Measurements from ENCODE around the gene FAM200B. TPM values are rescaled to one million over a fixed set of nuclear protein-coding genes. Genes with fewer than 3 reads are reported as not detected.
A peak's percentile ranks its signal among the peaks of the same experiment; 100 is the strongest.

Gene FAM200B
- total and polyA plus RNA-seq, 2 experiments from 2014 or later, result 34.4 to 88.0 TPM

DNA sequence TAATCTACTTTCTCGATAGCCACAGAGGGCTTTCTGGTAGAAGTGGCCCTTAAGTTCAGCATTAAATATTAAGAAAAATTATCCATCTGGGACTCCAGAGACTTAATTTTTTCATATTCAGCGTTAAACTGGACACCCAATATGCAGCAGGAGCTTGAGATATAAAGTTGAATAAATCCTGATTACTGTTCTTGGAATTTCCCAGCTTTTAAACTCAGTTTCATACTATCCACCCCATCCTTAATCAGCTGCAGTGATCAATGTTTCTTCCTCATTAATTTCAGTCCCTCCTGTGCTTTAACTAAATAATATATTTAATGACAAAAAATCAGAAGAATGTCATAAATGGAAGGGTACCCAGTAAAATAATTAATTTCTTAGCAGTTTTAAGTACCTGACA, 22.8 kb upstream of the FAM200B start:
- no peak for DNase-seq (ENCODE audit: low spot score)
- peaks cover 18% of the 10 kb centered on the region; the same call in 2 of the 3 replicates for H3K4me1 Mint-ChIP-seq
- no peak for TF ChIP-seq POLR2AphosphoS5 (IDR thresholded peaks at IDR 0.05; ENCODE audit: low read depth)
- TF ChIP-seq ZNF331 (CRISPR knock-in tag; IDR thresholded peaks at IDR 0.05; ENCODE audit: low read depth), result no peak
- TF ChIP-seq EZH2 (IDR thresholded peaks at IDR 0.05; ENCODE audit: low read depth, unreplicated experiment), result no peak
- TF ChIP-seq NANOG (IDR thresholded peaks at IDR 0.05; ENCODE audit: borderline replicate concordance), result no peak
- TF ChIP-seq JUNB (IDR thresholded peaks at IDR 0.05; ENCODE audit: unreplicated experiment), result no peak
- TF ChIP-seq, protein P1, sequence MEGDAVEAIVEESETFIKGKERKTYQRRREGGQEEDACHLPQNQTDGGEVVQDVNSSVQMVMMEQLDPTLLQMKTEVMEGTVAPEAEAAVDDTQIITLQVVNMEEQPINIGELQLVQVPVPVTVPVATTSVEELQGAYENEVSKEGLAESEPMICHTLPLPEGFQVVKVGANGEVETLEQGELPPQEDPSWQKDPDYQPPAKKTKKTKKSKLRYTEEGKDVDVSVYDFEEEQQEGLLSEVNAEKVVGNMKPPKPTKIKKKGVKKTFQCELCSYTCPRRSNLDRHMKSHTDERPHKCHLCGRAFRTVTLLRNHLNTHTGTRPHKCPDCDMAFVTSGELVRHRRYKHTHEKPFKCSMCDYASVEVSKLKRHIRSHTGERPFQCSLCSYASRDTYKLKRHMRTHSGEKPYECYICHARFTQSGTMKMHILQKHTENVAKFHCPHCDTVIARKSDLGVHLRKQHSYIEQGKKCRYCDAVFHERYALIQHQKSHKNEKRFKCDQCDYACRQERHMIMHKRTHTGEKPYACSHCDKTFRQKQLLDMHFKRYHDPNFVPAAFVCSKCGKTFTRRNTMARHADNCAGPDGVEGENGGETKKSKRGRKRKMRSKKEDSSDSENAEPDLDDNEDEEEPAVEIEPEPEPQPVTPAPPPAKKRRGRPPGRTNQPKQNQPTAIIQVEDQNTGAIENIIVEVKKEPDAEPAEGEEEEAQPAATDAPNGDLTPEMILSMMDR (conservative IDR thresholded peaks at IDR 0.05; ENCODE audit: low read depth in 2 of 2), result no peak
- TF ChIP-seq STAT1 (IDR thresholded peaks at IDR 0.05; ENCODE audit: unreplicated experiment), result no peak
- peaks cover 19% of the 10 kb centered on the region for H3K27me3 Mint-ChIP-seq (ENCODE audit: insufficient read depth, low read depth, poor library complexity)
- no peak overlapping the region for H3K4me3 ChIP-seq
- H3K27ac ChIP-seq (ENCODE audit: low read depth), result no peak overlapping the region
- H3K9me3 Mint-ChIP-seq, result no peaks in the 10 kb centered on the region
- H3K4me3 Mint-ChIP-seq, result no peak overlapping the region
- H2AFZ ChIP-seq, result no peak overlapping the region
- H3K36me3 ChIP-seq (ENCODE audit: insufficient read depth), result peaks cover 7% of the 10 kb centered on the region; the same call in 1 of the 2 replicates
- no peaks in the 10 kb centered on the region for H4K20me1 ChIP-seq (replicated peaks; ENCODE audit: insufficient read depth)
- no peaks in the 10 kb centered on the region for H3F3A ChIP-seq (replicated peaks; ENCODE audit: low read depth)
- no peaks in the 10 kb centered on the region for H3K27me3 ChIP-seq (ENCODE audit: insufficient read depth)
- ATAC-seq, result no peak
- H3K4me2 ChIP-seq, result no peak overlapping the region
- 0 out of 2 replicates have a peak, but pooled peaks cover 6% of the 10 kb centered on the region for H3K79me2 ChIP-seq (replicated peaks; ENCODE audit: insufficient read depth)
- H3K4me1 ChIP-seq (ENCODE audit: insufficient read depth), result peaks cover 8% of the 10 kb centered on the region; the same call in 1 of the 2 replicates
- H3K27ac Mint-ChIP-seq, result no peak overlapping the region
- H3K9me2 ChIP-seq (ENCODE audit: insufficient read depth), result no peaks in the 10 kb centered on the region
- H3K36me3 Mint-ChIP-seq (ENCODE audit: low read depth), result peaks cover 3% of the 10 kb centered on the region; the same call in 2 of the 3 replicates

DNA sequence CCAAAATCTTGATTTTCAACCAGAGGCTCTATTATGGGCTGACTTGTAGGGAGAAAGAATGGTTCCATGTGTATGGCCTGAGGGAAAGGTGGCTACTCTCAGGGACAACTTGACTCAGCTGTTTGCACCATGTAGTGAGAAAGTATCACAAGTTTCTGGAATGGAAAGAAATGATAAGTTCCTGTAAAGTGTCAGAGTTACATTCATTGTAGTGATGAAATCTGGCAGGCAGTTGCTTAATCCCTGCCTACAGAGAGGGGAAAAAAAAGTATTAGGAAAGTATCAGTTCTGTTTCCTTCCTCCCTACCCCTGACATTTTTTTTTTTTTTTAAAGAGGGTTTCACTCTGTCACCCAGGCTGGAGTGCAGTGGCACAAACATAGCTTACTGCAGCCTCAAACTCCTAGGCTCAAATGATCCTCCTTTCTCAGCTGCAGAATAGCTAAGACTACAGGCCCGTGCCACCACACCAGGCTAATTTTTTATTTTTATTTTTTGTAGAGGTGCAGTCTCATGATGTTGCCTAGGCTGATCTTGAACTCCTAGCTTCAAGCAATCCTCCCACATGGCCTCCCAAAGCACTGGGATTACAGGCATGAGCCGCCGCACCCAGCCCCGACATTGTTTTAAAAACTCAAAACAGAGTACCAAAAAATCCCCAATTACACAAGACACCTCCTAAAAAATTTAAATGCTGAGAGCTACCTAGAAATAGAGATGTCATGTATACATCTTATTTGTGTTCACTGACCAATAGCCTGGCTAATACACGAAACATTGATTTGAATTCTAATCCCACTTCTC, 21.7 kb upstream of the FAM200B start:
- Mint-ChIP-seq H3K27ac (0 out of 2 replicates have a peak overlapping the region, but pooled peaks have one; percentile 48), H3K36me3 (ENCODE audit: low read depth) (no peaks in the 10 kb centered on the region), H3K4me3 (no peak overlapping the region), H3K27me3 (ENCODE audit: insufficient read depth, low read depth, poor library complexity) (peaks cover 14% of the 10 kb centered on the region), H3K9me3 (no peaks in the 10 kb centered on the region), H3K4me1 (peaks cover 13% of the 10 kb centered on the region; the same call in 2 of the 3 replicates)
- Histone ChIP-seq H3K79me2 (replicated peaks; ENCODE audit: insufficient read depth) (no peaks in the 10 kb centered on the region), H3K4me2 (no peak overlapping the region), H3K27ac (ENCODE audit: low read depth) (no peak overlapping the region), H4K20me1 (replicated peaks; ENCODE audit: insufficient read depth) (no peaks in the 10 kb centered on the region), H2AFZ (no peak overlapping the region), H3K4me1 (ENCODE audit: insufficient read depth) (peaks cover 8% of the 10 kb centered on the region; the same call in 1 of the 2 replicates), H3K9me2 (ENCODE audit: insufficient read depth) (no peaks in the 10 kb centered on the region), H3F3A (replicated peaks; ENCODE audit: low read depth) (no peaks in the 10 kb centered on the region), H3K4me3 (no peak overlapping the region), H3K36me3 (ENCODE audit: insufficient read depth) (peaks cover 7% of the 10 kb centered on the region; the same call in 1 of the 2 replicates), H3K27me3 (ENCODE audit: insufficient read depth) (no peaks in the 10 kb centered on the region)
- no peak for ATAC-seq
- no peak for DNase-seq (ENCODE audit: low spot score)
- TF ChIP-seq CREB1 (CRISPR knock-in tag; IDR thresholded peaks at IDR 0.05; ENCODE audit: low read depth) (no peak), STAT1 (IDR thresholded peaks at IDR 0.05; ENCODE audit: unreplicated experiment) (no peak), ZNF114 (CRISPR knock-in tag; IDR thresholded peaks at IDR 0.05) (no peak), JUNB (IDR thresholded peaks at IDR 0.05; ENCODE audit: unreplicated experiment) (no peak), EZH2 (IDR thresholded peaks at IDR 0.05; ENCODE audit: low read depth, unreplicated experiment) (no peak), ZNF331 (CRISPR knock-in tag; IDR thresholded peaks at IDR 0.05; ENCODE audit: low read depth) (no peak), POLR2AphosphoS5 (IDR thresholded peaks at IDR 0.05; ENCODE audit: low read depth) (no peak)
- TF ChIP-seq, protein P2, sequence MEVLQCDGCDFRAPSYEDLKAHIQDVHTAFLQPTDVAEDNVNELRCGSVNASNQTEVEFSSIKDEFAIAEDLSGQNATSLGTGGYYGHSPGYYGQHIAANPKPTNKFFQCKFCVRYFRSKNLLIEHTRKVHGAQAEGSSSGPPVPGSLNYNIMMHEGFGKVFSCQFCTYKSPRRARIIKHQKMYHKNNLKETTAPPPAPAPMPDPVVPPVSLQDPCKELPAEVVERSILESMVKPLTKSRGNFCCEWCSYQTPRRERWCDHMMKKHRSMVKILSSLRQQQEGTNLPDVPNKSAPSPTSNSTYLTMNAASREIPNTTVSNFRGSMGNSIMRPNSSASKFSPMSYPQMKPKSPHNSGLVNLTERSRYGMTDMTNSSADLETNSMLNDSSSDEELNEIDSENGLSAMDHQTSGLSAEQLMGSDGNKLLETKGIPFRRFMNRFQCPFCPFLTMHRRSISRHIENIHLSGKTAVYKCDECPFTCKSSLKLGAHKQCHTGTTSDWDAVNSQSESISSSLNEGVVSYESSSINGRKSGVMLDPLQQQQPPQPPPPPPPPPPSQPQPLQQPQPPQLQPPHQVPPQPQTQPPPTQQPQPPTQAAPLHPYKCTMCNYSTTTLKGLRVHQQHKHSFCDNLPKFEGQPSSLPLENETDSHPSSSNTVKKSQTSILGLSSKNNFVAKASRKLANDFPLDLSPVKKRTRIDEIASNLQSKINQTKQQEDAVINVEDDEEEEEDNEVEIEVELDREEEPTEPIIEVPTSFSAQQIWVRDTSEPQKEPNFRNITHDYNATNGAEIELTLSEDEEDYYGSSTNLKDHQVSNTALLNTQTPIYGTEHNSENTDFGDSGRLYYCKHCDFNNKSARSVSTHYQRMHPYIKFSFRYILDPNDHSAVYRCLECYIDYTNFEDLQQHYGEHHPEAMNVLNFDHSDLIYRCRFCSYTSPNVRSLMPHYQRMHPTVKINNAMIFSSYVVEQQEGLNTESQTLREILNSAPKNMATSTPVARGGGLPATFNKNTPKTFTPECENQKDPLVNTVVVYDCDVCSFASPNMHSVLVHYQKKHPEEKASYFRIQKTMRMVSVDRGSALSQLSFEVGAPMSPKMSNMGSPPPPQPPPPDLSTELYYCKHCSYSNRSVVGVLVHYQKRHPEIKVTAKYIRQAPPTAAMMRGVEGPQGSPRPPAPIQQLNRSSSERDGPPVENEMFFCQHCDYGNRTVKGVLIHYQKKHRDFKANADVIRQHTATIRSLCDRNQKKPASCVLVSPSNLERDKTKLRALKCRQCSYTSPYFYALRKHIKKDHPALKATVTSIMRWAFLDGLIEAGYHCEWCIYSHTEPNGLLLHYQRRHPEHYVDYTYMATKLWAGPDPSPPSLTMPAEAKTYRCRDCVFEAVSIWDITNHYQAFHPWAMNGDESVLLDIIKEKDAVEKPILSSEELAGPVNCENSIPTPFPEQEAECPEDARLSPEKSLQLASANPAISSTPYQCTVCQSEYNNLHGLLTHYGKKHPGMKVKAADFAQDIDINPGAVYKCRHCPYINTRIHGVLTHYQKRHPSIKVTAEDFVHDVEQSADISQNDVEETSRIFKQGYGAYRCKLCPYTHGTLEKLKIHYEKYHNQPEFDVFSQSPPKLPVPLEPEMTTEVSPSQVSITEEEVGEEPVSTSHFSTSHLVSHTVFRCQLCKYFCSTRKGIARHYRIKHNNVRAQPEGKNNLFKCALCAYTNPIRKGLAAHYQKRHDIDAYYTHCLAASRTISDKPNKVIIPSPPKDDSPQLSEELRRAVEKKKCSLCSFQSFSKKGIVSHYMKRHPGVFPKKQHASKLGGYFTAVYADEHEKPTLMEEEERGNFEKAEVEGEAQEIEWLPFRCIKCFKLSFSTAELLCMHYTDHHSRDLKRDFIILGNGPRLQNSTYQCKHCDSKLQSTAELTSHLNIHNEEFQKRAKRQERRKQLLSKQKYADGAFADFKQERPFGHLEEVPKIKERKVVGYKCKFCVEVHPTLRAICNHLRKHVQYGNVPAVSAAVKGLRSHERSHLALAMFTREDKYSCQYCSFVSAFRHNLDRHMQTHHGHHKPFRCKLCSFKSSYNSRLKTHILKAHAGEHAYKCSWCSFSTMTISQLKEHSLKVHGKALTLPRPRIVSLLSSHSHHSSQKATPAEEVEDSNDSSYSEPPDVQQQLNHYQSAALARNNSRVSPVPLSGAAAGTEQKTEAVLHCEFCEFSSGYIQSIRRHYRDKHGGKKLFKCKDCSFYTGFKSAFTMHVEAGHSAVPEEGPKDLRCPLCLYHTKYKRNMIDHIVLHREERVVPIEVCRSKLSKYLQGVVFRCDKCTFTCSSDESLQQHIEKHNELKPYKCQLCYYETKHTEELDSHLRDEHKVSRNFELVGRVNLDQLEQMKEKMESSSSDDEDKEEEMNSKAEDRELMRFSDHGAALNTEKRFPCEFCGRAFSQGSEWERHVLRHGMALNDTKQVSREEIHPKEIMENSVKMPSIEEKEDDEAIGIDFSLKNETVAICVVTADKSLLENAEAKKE (CRISPR knock-in tag; IDR thresholded peaks at IDR 0.05), result no peak
- TF ChIP-seq, protein P3, sequence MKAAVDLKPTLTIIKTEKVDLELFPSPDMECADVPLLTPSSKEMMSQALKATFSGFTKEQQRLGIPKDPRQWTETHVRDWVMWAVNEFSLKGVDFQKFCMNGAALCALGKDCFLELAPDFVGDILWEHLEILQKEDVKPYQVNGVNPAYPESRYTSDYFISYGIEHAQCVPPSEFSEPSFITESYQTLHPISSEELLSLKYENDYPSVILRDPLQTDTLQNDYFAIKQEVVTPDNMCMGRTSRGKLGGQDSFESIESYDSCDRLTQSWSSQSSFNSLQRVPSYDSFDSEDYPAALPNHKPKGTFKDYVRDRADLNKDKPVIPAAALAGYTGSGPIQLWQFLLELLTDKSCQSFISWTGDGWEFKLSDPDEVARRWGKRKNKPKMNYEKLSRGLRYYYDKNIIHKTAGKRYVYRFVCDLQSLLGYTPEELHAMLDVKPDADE (IDR thresholded peaks at IDR 0.05), result no peak

Data from GM23338 (cell line).